CD14-positive monocyte (primary cell): ENCODE data around the gene ARHGEF3. TPM values are rescaled to one million over a fixed set of nuclear protein-coding genes. Genes with fewer than 3 reads are reported as not detected.
A peak's percentile ranks its signal among the peaks of the same experiment; 100 is the strongest.

Experiments used
- DNase-seq, 3 donors: peaks; one replicate each; pipeline ENCODE4 v3.0.0-alpha.2; 2011 to 2022
- H2AFZ ChIP-seq: 2 replicates; pipeline ENCODE4 v1.6.0; 2012; ENCODE audit warnings: mild to moderate bottlenecking, low read depth, low read length, inconsistent platforms; ENCODE audit not compliant: insufficient read depth, poor library complexity, severe bottlenecking
- H3K27ac ChIP-seq, 2 donors: 1 replicate in 1 of 2; 2 replicates in 1 of 2; pipeline ENCODE4 v1.5.1; 2012 to 2013; ENCODE audit warnings: low read length in 2 of 2, control low read depth in 1 of 2, inconsistent platforms in 1 of 2, low read depth in 1 of 2, mild to moderate bottlenecking in 1 of 2
- H3K27me3 ChIP-seq, 2 donors: one replicate each; pipeline versions ENCODE4 v1.6.0 to v1.6.1; 2011 to 2013; ENCODE audit warnings: low read length in 2 of 2; ENCODE audit not compliant: control insufficient read depth in 2 of 2, insufficient read depth in 2 of 2
- H3K36me3 ChIP-seq, 2 donors: replicated peaks in 1 of 2; 1 replicate in 1 of 2; 2 replicates in 1 of 2; pipeline versions ENCODE4 v1.5.1 to v1.6.1; 2012 to 2013; ENCODE audit warnings: low read length in 2 of 2, control low read depth in 1 of 2, inconsistent platforms in 1 of 2, mild to moderate bottlenecking in 1 of 2; ENCODE audit not compliant: insufficient read depth in 2 of 2, control insufficient read depth in 1 of 2
- H3K4me1 ChIP-seq, 2 donors: 1 replicate in 1 of 2; 2 replicates in 1 of 2; pipeline versions ENCODE4 v1.5.1 to v1.6.1; 2012 to 2013; ENCODE audit warnings: low read length in 2 of 2, control low read depth in 1 of 2, inconsistent platforms in 1 of 2, mild to moderate bottlenecking in 1 of 2, moderate library complexity in 1 of 2; ENCODE audit not compliant: insufficient read depth in 2 of 2, control insufficient read depth in 1 of 2
- H3K4me2 ChIP-seq: replicated peaks from 2 replicates; pipeline ENCODE3; 2012; ENCODE audit warnings: low read length, moderate library complexity, mild to moderate bottlenecking; ENCODE audit not compliant: poor library complexity, severe bottlenecking; ENCODE audit errors: extremely low read depth
- H3K4me3 ChIP-seq, 3 experiments: fragments of 200-600 bp in 1 of 3; sonication (generic) in 1 of 3; replicated peaks in 1 of 3; 1 replicate in 2 of 3; 2 replicates in 1 of 3; pipeline ENCODE4 v1.5.1; 2011 to 2013; ENCODE audit warnings: low read length in 3 of 3, mild to moderate bottlenecking in 3 of 3, control low read depth in 2 of 3, low read depth in 2 of 3, inconsistent platforms in 1 of 3, moderate library complexity in 1 of 3
- H3K79me2 ChIP-seq: 2 replicates; pipeline ENCODE4 v1.6.0; 2012; ENCODE audit warnings: mild to moderate bottlenecking, control low read depth, inconsistent platforms, low read length, moderate library complexity; ENCODE audit not compliant: insufficient read depth
- H3K9ac ChIP-seq: 2 replicates; pipeline ENCODE4 v1.6.0; 2017; ENCODE audit warnings: low read length, mild to moderate bottlenecking; ENCODE audit not compliant: insufficient read depth, poor library complexity, severe bottlenecking
- H3K9me3 ChIP-seq, 2 donors: replicated peaks in 1 of 2; 1 replicate in 1 of 2; 2 replicates in 1 of 2; pipeline versions ENCODE4 v1.5.1 to v1.6.1; 2012 to 2013; ENCODE audit warnings: low read length in 2 of 2, control low read depth in 1 of 2; ENCODE audit not compliant: control insufficient read depth in 1 of 2, insufficient read depth in 1 of 2
- H4K20me1 ChIP-seq: 2 replicates; pipeline ENCODE4 v1.6.0; 2012; ENCODE audit warnings: mild to moderate bottlenecking, low read length, control low read depth, moderate library complexity; ENCODE audit not compliant: insufficient read depth
- H3K27ac Mint-ChIP-seq, 7 donors: one replicate each; pipeline ENCODE4 v1.8.0; 2020; ENCODE audit warnings: mild to moderate bottlenecking in 7 of 7, mixed read lengths in 7 of 7, moderate library complexity in 6 of 7, inconsistent platforms in 2 of 7
- H3K27me3 Mint-ChIP-seq, 3 donors: one replicate each; pipeline ENCODE4 v1.8.0; 2021 to 2022; ENCODE audit warnings: low read depth in 3 of 3, mild to moderate bottlenecking in 3 of 3, mixed read lengths in 3 of 3, moderate library complexity in 3 of 3, inconsistent platforms in 1 of 3
- H3K36me3 Mint-ChIP-seq, 2 donors: one replicate each; pipeline ENCODE4 v1.8.0; 2020; ENCODE audit warnings: mixed read lengths in 2 of 2, inconsistent platforms in 1 of 2, mild to moderate bottlenecking in 1 of 2
- H3K4me1 Mint-ChIP-seq: one replicate; pipeline ENCODE4 v1.8.0; 2020; ENCODE audit warnings: mild to moderate bottlenecking, mixed read lengths
- H3K4me3 Mint-ChIP-seq, 2 donors: one replicate each; pipeline ENCODE4 v1.8.0; 2020; ENCODE audit warnings: mild to moderate bottlenecking in 2 of 2, mixed read lengths in 2 of 2, moderate library complexity in 1 of 2
- H3K9me3 Mint-ChIP-seq, 7 donors: one replicate each; pipeline ENCODE4 v1.8.0; 2020 to 2022; ENCODE audit warnings: mixed read lengths in 7 of 7, mild to moderate bottlenecking in 6 of 7, moderate library complexity in 6 of 7, inconsistent platforms in 2 of 7
- WGBS: methylation state at CpG from one replicate; pipeline ENCODE4 v1.1.5; 2013; ENCODE audit warnings: missing lambda C conversion rate; ENCODE audit not compliant: insufficient coverage; 5-methylcytosine and 5-hydroxymethylcytosine counted together
- intact Hi-C, 2 donors: fragments of 100-400 bp; cut with micrococcal nuclease; formaldehyde crosslinking; loops; one replicate each; pipeline versions ENCODE4 v1.15.0 to v1.15.1; 2023
- polyA plus RNA-seq, 3 donors: library from polyadenylated mRNA; depleted of rRNA in 1 of 3; unstranded in 2 of 3; stranded (reverse) in 1 of 3; fragments of 300-500 nt in 2 of 3; fragments of >200 nt in 1 of 3; fragmentation: Illumina TruSeq in 2 of 3; gene quantifications; 1 replicate in 2 of 3; 2 replicates in 1 of 3; pipeline ENCODE4 v1.2.3, GENCODE V29; 2012 to 2021
- TF ChIP-seq, protein P1 (sequence below): fragments of 200-600 bp; IDR thresholded peaks from one replicate; pipeline ENCODE4 v1.8.0; 2022; ENCODE audit warnings: antibody characterized with exemption, mild to moderate bottlenecking

ARHGEF3 gene
- polyA plus RNA-seq, 3 donors = 22.6 to 29.5 (median 26.5) TPM

DNA sequence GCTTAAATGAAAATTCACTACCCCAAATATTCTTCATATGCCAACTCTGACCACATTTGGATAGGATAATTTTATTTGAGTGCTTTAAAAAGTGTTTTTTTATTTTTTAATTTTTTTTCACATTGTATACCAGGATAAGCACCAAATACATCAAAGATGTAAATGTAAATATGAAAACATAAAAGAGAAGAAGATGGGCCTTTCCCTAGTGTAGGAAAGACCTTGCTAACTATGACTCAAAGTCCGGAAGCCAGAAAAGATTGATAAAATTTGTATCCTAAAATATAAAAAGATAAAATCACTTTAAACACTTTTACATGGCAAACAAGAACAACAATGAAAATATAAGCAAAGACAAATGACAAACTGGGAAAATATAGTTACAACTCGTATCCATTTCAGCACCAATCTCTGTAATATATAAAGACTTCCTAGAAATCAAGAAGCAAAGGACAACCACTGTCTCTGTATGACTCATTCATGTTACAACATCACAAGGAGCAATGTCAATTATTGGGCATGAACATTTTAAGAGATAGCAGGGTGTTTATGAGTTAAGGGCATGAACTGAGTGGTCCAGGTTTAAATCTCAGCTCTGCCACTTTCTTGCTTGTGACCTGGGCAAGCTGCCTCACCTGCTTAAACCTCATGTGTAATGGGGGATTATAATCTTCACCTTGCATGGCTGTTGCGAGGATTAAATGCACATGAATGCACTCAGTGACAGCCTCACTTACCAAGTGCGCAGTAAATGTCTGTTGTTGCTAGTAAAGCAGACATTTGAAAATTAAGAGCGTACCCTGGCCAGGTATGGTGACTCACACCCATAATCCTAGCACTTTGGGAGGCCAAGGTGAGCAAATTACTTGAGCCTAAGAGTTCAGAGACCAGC, 25.3 kb upstream of the ARHGEF3 start:
- Histone ChIP-seq H3K27me3 (peaks cover 3 to 10% of the 10 kb centered on the region in 2 donors), H3K4me2 (no peak overlapping the region), H3K79me2 (no peaks in the 10 kb centered on the region), H3K4me1 (peaks cover 5 to 13% of the 10 kb centered on the region in 2 donors), H3K27ac (no peak overlapping the region), H4K20me1 (no peaks in the 10 kb centered on the region), H3K4me3 (no peak overlapping the region), H3K9ac (no peak overlapping the region), H2AFZ (no peak overlapping the region), H3K9me3 (no peaks in the 10 kb centered on the region), H3K36me3 (no peaks in the 10 kb centered on the region)
- Mint-ChIP-seq H3K36me3 (peaks cover 0 to 8% of the 10 kb centered on the region in 2 donors), H3K4me3 (no peak overlapping the region), H3K9me3 (no peaks in the 10 kb centered on the region), H3K27me3 (peaks cover 13 to 14% (median 14%) of the 10 kb centered on the region in 3 donors), H3K4me1 (peaks cover 18% of the 10 kb centered on the region), H3K27ac (no peak overlapping the region)
- WGBS = no CpG with 5 or more reads among the region's 5 CpGs
- intact Hi-C loops = no loop called here
- TF ChIP-seq, protein P1, sequence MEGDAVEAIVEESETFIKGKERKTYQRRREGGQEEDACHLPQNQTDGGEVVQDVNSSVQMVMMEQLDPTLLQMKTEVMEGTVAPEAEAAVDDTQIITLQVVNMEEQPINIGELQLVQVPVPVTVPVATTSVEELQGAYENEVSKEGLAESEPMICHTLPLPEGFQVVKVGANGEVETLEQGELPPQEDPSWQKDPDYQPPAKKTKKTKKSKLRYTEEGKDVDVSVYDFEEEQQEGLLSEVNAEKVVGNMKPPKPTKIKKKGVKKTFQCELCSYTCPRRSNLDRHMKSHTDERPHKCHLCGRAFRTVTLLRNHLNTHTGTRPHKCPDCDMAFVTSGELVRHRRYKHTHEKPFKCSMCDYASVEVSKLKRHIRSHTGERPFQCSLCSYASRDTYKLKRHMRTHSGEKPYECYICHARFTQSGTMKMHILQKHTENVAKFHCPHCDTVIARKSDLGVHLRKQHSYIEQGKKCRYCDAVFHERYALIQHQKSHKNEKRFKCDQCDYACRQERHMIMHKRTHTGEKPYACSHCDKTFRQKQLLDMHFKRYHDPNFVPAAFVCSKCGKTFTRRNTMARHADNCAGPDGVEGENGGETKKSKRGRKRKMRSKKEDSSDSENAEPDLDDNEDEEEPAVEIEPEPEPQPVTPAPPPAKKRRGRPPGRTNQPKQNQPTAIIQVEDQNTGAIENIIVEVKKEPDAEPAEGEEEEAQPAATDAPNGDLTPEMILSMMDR = no peak
- DNase-seq = peak; percentile 56 to 69 (median 67)

DNA sequence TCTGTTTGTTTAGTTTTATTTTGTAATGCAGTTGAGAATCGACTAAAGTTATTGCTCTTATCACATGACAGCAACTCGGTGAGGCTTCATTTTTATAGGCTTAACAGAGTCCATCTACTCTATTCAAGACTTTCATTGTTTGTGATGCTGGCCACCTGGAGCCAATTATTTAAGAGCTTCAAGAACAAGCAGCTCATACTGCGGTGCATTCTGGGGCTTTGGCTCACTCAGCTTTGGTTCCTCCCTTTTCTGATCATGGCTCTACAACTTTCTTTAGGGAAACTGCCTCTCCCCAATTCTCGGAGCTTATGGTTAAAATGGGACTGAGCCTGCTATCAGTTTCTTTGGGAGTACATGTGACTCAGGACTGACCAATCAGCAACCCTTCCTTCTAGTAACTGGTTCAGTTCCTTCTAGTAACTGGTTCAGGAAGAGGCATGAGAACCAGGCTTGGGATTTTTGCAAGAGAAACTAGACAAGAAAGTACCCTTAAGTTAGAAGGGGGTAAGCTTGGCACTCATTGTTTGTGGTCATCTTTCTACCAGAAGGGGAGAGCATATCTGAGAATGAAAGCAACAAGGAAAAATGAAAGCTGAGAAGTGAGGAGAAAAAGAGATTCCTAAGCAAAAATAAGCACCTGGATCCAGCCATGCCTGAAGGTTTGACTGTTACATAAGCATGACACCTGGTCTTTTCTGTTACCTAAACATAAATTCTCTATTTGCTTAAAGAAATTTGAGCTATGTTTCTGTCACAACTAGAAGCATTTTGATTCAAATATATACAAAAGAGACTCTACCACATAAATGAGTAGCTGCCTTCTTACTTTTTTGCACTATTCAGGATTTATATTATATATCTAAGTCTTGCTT, 24.1 kb upstream of the ARHGEF3 start:
- Histone ChIP-seq H2AFZ (no peak overlapping the region), H3K9me3 (no peaks in the 10 kb centered on the region), H3K9ac (no peak overlapping the region), H3K4me2 (no peak overlapping the region), H3K27ac (no peak overlapping the region), H3K27me3 (peaks cover 2 to 6% of the 10 kb centered on the region in 2 donors), H3K36me3 (no peaks in the 10 kb centered on the region), H3K4me1 (peaks cover 5 to 13% of the 10 kb centered on the region in 2 donors), H3K79me2 (no peaks in the 10 kb centered on the region), H3K4me3 (no peak overlapping the region), H4K20me1 (no peaks in the 10 kb centered on the region)
- Mint-ChIP-seq H3K4me1 (peaks cover 16% of the 10 kb centered on the region), H3K27ac (no peak overlapping the region), H3K36me3 (peaks cover 0 to 3% of the 10 kb centered on the region in 2 donors), H3K27me3 (peaks cover 11% of the 10 kb centered on the region in 3 donors), H3K4me3 (no peak overlapping the region), H3K9me3 (no peaks in the 10 kb centered on the region)
- DNase-seq = peak in 1 of 3 donors; percentile 20
- TF ChIP-seq, protein P1 = no peak
- intact Hi-C loops = no loop called here
- 100% methylated on average over 2 of the region's 4 CpGs for WGBS
